NCI-H2227 (cell line): ENCODE data around the gene POU1F1.
"Not testable (repeated sequence)": the region's sequence is repeated elsewhere in the genome, so short reads cannot be mapped to it uniquely, and the experiment has no call there.

Experiments
- DNase-seq: peaks from one replicate; lab custom pipeline; 2025; ENCODE audit not compliant: unreplicated experiment; lab: John Stamatoyannopoulos, UW

The POU1F1 gene

GRCh38 chr3:87276484-87276883, at the start of gene POU1F1:
Gene POU1F1, minus strand, starts transcription at chr3:87276584. Its CDS starts 122 bp downstream, at chr3:87276462.
- DNase-seq, result no peak

GRCh38 chr3:87324609-87325008, 48.2 kb upstream of the POU1F1 start:
- DNase-seq, result no peak

- DNase-seq, result no peak
Observed at GRCh38 chr3:87320756-87321626, 44.6 kb upstream of the POU1F1 start.

- DNase-seq, result no peak
Observed at GRCh38 chr3:87318617-87319021, 42.2 kb upstream of the POU1F1 start.

GRCh38 chr3:87317779-87318178, 41.4 kb upstream of the POU1F1 start:
- no peak for DNase-seq

- no peak for DNase-seq
Observed at GRCh38 chr3:87313641-87314040, 37.3 kb upstream of the POU1F1 start.

GRCh38 chr3:87311309-87311708, 34.9 kb upstream of the POU1F1 start:
- no peak for DNase-seq

GRCh38 chr3:87309601-87310000, 33.2 kb upstream of the POU1F1 start:
- DNase-seq, result no peak

GRCh38 chr3:87307805-87308204, 31.4 kb upstream of the POU1F1 start:
- DNase-seq, result no peak

GRCh38 chr3:87305517-87305916, 29.1 kb upstream of the POU1F1 start:
- no peak for DNase-seq

- DNase-seq, result not testable (repeated sequence)
Observed at GRCh38 chr3:87305031-87305430, 28.6 kb upstream of the POU1F1 start.

- DNase-seq, result peak; percentile 29
Observed at GRCh38 chr3:87298111-87298718, 21.8 kb upstream of the POU1F1 start.

GRCh38 chr3:87288446-87288845, 12.1 kb upstream of the POU1F1 start:
- no peak for DNase-seq

GRCh38 chr3:87287011-87287410, 10.6 kb upstream of the POU1F1 start:
- no peak for DNase-seq

- DNase-seq, result no peak
Observed at GRCh38 chr3:87272718-87273341, 3.6 kb downstream of the POU1F1 start.

GRCh38 chr3:87270908-87271700, 5.3 kb downstream of the POU1F1 start:
- DNase-seq, result no peak

- DNase-seq, result no peak
Observed at GRCh38 chr3:87269723-87270122, 6.7 kb downstream of the POU1F1 start.

GRCh38 chr3:87268646-87269211, 7.7 kb downstream of the POU1F1 start:
- no peak for DNase-seq

GRCh38 chr3:87267953-87268645, 8.3 kb downstream of the POU1F1 start:
- DNase-seq, result no peak

GRCh38 chr3:87261925-87262324, 14.5 kb downstream of the POU1F1 start:
- DNase-seq, result no peak
